Measurements from ENCODE around the gene CD69. TPM values are rescaled to one million over a fixed set of nuclear protein-coding genes. Genes with fewer than 3 reads are reported as not detected.
"Not testable (repeated sequence)": the region's sequence is repeated elsewhere in the genome, so short reads cannot be mapped to it uniquely, and the experiment has no call there.

CD69 gene
- total RNA-seq, 2 donors from 2014 or later: 126 to 158 TPM

DNA sequence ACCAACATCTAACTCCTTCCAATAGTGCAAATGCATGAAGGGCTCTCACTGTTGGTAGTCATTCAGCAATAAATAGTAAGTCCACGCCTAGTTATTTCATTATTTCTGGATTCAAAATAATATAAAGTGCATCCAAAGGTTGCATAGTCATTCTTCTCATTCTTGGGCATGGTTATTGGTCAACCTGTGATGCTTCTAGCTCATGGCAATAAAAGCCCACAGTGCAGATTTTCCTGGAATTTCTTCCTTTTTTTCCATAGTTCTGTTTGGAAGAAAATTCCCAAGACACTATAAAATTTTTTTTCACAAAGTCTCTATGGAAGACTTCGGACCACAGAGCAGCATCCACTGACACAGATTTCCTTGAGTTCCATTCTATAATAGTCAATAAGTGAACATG is 7.6 kb downstream of the CD69 start:
- Mint-ChIP-seq H3K4me3 (peak overlapping the region; percentile 79 to 100), H3K27ac (peak overlapping the region; percentile 95), H3K4me1 (ENCODE audit: low read depth) (peaks cover 58% of the 10 kb centered on the region)

DNA sequence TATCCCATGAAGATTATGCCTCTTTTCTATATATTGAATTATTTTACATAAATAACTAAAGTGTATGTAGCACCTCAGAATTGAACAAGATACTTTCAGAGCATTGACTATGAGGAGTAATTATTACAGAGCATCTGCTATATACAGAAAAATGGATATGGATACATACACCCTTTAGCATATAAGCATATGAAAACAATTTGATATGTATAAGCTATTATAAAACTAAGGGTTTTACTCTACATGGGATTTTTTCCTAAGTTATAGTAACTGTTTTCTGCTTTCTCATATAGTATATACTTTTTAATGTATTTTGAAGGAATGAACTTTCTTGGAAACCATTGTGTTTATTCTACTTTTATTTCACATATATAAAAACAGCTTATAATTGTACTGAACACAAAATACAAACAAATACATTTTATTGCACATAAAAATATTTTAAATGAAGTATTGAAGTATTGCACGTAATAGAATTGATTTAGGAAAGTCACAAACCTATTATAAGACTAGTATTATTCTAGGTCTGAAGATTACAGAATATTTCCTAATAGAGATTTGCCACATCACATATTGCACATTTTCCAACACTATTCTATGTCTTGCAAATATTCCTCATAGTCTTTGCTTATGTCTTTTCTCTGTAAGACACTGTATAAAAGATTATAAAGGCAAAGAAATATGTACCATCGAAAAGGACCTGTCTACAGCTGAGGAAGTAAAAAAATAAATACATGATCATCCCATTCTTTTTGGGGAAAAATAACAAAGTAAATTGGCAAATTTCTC is 8.4 kb downstream of the CD69 start:
- peak overlapping the region; percentile 79 to 100 for H3K4me3 Mint-ChIP-seq
- peaks cover 25 to 41% of the 10 kb centered on the region in 2 donors for H3K36me3 Mint-ChIP-seq (ENCODE audit: insufficient read depth in 2 of 2)
- no peaks in the 10 kb centered on the region for H3K9me3 Mint-ChIP-seq
- peaks cover 58% of the 10 kb centered on the region for H3K4me1 Mint-ChIP-seq (ENCODE audit: low read depth)
- ATAC-seq (replicated peaks in 1 of 2) (peak; percentile 29 to 31), DNase-seq (no peak)
- no peaks in the 10 kb centered on the region for H3K27me3 Mint-ChIP-seq (ENCODE audit: low read depth)
- H3K27ac Mint-ChIP-seq: peak overlapping the region; percentile 95

More for the DNA sequence above, 7.6 kb downstream of the CD69 start:
- H3K9me3 Mint-ChIP-seq: no peaks in the 10 kb centered on the region
- DNase-seq (no peak), ATAC-seq (replicated peaks in 1 of 2) (no peak)
- no peaks in the 10 kb centered on the region for H3K27me3 Mint-ChIP-seq (ENCODE audit: low read depth)
- H3K36me3 Mint-ChIP-seq (ENCODE audit: insufficient read depth in 2 of 2): peaks cover 29 to 48% of the 10 kb centered on the region in 2 donors

DNA sequence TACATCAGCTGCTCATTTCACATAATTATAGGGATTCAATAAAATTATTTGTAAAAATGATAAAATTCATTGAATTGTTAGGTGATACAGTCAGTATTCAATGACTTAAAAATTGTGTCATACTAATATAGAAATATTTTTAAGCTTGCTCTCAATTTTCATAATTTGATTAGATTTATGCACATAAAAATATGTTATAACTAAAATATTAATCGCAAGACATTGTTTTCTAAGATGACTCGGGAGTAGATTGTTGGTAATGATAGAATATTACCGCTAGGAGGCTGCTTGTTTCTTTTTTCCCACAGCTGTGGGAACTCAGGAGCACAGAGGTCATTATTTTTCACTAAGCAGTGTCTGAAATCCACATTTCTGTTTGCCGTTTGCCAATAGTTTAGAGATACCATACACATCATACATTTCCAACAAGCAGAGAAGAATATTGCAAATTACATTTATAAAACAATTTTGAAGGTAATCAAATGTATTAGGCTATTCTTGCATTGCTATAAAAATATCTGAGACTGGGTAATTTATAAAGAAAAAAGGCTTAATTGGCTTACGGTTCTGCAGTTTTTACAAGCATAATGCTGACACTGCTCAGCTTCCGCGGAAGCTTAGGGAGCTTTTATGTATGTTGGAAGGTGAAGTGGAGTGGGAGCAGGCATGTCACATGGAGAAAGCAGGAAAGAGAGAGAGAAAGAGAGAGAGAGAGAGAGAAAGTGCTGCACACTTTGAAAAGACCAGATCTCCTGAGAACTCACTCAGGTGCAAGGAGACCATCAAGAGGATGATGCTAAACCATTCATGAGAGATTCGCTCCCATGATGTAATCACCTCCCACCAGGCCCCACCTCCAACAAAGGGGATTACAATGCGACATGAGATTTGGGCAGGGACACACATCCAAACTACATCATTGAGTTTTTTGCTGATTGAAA is 9.2 kb downstream of the CD69 start:
- no peaks in the 10 kb centered on the region for H3K9me3 Mint-ChIP-seq
- H3K4me3 Mint-ChIP-seq: peak overlapping the region; percentile 38 to 69
- ATAC-seq (replicated peaks in 1 of 2) (peak; percentile 64 to 69), DNase-seq (peak; percentile 60 to 66)
- peaks cover 20 to 33% of the 10 kb centered on the region in 2 donors for H3K36me3 Mint-ChIP-seq (ENCODE audit: insufficient read depth in 2 of 2)
- H3K27me3 Mint-ChIP-seq (ENCODE audit: low read depth): no peaks in the 10 kb centered on the region
- peaks cover 54% of the 10 kb centered on the region for H3K4me1 Mint-ChIP-seq (ENCODE audit: low read depth)
- H3K27ac Mint-ChIP-seq: peak overlapping the region; percentile 86

DNA sequence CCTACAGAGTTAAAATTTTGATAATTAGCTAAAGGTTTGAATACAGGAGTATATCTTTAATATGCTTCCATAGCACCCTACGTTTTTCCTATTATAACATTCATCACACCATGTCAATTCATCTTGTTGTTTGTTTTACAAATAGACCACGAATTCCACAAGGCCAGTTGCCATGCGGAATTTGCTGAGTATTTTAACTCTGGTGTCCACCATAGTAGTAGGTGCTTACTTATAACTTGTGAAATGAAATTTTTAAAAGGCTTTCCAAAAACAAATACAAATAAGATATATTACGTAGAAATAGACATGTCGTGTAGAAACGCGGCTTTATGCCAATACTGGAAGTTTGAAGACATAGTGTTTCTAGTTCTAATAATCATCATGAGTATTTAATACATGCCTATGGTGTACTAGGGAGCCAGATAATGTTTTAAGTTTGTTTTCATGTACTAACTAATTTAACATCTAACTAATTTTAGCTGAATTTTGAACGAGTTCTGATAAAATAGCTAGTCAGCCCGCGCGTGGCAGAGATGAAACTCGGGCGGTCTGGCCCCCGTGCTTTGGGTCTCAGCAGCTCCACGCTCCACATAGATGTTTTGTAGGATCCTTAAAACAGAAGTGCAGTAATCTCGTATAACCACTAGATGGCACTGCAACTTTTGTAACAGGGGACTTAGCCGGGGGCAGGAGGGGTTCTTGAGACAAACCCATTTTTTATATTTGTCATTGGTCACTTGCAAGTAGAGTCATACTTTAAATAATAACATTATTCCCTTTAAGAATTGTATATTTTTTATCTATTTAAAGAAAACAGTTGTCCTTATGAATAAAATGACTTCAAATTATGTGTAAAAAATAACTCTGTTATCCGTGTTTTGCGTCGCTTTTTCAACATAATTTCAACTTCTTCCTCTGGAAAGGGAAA is 10.2 kb downstream of the CD69 start:
- peak overlapping the region; percentile 63 to 72 for H3K4me3 Mint-ChIP-seq
- H3K9me3 Mint-ChIP-seq: no peaks in the 10 kb centered on the region
- peaks cover 48% of the 10 kb centered on the region for H3K4me1 Mint-ChIP-seq (ENCODE audit: low read depth)
- peaks cover 16 to 29% of the 10 kb centered on the region in 2 donors for H3K36me3 Mint-ChIP-seq (ENCODE audit: insufficient read depth in 2 of 2)
- H3K27ac Mint-ChIP-seq: peak overlapping the region; percentile 34
- ATAC-seq (replicated peaks in 1 of 2): peak; percentile 59 to 69
- no peaks in the 10 kb centered on the region for H3K27me3 Mint-ChIP-seq (ENCODE audit: low read depth)
- peak; percentile 53 to 74 for DNase-seq

DNA sequence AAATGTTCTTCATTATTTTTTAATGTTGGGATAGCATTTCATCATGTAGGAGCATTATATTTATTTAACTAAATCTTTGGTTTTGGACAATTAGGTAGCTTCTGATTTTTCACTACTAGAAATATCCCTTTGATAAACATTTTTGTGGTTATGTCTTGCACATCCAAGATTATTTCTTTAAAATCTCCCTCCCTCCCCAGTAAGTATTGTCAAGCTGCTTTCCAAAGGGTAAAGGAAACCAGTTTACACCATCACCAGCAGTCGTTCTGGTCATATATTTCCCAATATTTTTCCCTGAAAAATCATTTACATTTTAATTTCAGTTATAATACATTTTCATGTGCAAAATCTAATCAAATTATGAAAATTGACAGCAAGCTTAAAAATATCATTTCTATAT is 11.1 kb downstream of the CD69 start:
- H3K36me3 Mint-ChIP-seq (ENCODE audit: insufficient read depth in 2 of 2): peaks cover 12 to 22% of the 10 kb centered on the region in 2 donors
- no peaks in the 10 kb centered on the region for H3K9me3 Mint-ChIP-seq
- H3K4me1 Mint-ChIP-seq (ENCODE audit: low read depth): peaks cover 47% of the 10 kb centered on the region
- no peak for DNase-seq
- ATAC-seq (replicated peaks in 1 of 2): no peak
- no peak overlapping the region for H3K4me3 Mint-ChIP-seq
- H3K27me3 Mint-ChIP-seq (ENCODE audit: low read depth): no peaks in the 10 kb centered on the region
- no peak overlapping the region for H3K27ac Mint-ChIP-seq

DNA sequence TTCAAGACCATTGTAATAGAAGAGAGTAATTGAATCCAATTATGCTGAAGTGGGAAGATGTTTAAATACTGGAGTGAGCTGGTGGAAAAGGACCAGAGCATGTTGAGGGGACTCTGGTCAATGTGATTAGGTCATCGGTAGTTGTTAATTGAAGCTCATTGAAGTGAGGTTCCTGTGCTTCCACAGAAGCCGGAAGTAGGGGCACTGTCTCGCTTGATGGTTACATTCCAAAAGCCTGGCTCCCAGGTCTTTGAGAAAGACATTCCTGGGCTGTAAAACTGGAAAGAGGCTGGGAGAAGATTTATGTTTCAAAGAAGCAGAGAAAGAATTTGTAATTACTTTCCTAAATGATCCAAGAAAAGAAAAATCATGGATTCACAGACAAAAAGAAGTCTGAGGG is 15.5 kb downstream of the CD69 start:
- Mint-ChIP-seq H3K9me3 (peaks cover 0 to 3% of the 10 kb centered on the region in 2 donors), H3K4me1 (ENCODE audit: low read depth) (peaks cover 49% of the 10 kb centered on the region), H3K36me3 (ENCODE audit: insufficient read depth in 2 of 2) (peaks cover 4 to 6% of the 10 kb centered on the region in 2 donors), H3K4me3 (peak overlapping the region in 1 of 2 donors; percentile 19), H3K27ac (no peak overlapping the region), H3K27me3 (ENCODE audit: low read depth) (no peaks in the 10 kb centered on the region)
- DNase-seq (no peak), ATAC-seq (replicated peaks in 1 of 2) (no peak)

DNA sequence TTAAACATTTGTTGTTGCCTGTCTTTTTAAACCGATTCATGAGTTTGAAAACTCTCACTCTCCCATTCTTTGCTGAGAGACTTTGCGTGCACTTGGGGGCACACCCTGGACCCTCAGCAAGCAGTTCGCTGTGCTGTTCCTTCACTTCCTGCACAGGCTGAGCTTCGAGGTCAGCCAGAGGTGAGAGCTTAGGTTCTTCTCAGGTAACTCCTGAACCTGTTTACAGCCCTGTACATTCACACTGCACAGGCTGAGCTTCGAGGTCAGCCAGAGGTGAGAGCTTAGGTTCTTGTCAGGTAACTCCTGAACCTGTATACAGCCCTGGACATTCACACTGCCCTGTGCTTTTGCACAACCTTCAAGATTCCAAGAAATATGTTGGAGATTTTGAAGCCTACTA is 18.0 kb downstream of the CD69 start:
- Mint-ChIP-seq H3K27ac (peak overlapping the region; percentile 94), H3K9me3 (peaks cover 0 to 3% of the 10 kb centered on the region in 2 donors), H3K27me3 (ENCODE audit: low read depth) (no peaks in the 10 kb centered on the region), H3K4me3 (peak overlapping the region; percentile 85 to 89), H3K4me1 (ENCODE audit: low read depth) (peaks cover 60% of the 10 kb centered on the region), H3K36me3 (ENCODE audit: insufficient read depth in 2 of 2) (peaks cover 11 to 14% of the 10 kb centered on the region in 2 donors)
- ATAC-seq (replicated peaks in 1 of 2) (peak; percentile 29), DNase-seq (no peak)

DNA sequence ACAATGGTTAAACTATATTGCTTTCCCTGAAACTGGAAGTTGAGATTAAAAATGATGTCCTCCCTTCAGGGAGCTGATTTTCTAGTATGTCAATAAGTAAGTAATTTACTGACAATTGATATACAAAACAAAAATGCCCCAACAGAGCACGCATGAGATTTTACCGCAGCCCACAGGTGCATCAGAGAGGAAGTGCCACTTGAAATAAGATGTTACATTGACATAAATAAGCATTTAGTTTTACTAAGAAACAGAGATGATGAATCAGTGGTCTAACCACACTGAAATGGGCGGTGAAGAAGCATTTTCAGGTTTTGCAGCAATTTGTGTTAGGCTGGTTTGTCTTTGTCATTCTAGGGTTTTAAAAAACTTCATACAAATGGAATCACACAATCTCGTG is 19.0 kb downstream of the CD69 start:
- peaks cover 69% of the 10 kb centered on the region for H3K4me1 Mint-ChIP-seq (ENCODE audit: low read depth)
- peak; percentile 88 to 92 for ATAC-seq (replicated peaks in 1 of 2)

DNA sequence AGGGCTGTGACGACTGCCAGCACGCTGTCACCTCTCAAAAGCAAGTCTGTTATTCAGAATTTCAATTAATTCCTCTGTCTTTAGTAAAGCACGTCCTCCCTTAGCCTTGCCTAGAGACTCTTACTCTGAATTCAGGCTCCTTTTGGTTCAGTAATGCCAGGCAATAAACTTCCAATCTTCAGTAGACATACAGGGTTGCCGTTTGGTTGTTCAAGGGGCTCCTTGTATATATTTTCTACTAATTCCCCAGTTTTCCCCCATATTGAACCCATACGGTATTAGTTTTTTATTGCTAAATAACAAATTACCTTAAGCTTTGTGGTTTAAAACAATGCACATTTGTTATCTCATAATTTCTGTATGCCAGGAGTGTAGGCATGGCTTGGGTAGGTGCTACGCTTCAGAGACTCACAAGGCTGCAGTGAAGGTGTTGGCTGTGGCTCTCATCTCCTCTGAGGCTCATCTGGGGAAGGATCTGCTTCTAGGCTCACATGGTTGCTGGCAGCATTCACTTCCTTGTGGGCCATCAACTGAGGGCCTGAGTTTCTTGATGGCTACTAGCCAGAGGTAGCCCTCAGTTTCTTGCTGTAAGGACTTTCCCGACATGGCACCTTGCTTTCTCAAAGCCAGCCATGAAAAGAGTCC is 20.5 kb downstream of the CD69 start:
- H3K4me1 Mint-ChIP-seq (ENCODE audit: low read depth): peaks cover 75% of the 10 kb centered on the region
- peak overlapping the region; percentile 78 for H3K27ac Mint-ChIP-seq
- H3K27me3 Mint-ChIP-seq (ENCODE audit: low read depth): no peaks in the 10 kb centered on the region
- no peak for ATAC-seq (replicated peaks in 1 of 2)
- H3K36me3 Mint-ChIP-seq (ENCODE audit: insufficient read depth in 2 of 2): peaks cover 11 to 14% of the 10 kb centered on the region in 2 donors
- H3K4me3 Mint-ChIP-seq: peak overlapping the region; percentile 44 to 68
- no peak for DNase-seq
- peaks cover 0 to 5% of the 10 kb centered on the region in 2 donors for H3K9me3 Mint-ChIP-seq

More for the DNA sequence above, 19.0 kb downstream of the CD69 start:
- peaks cover 0 to 3% of the 10 kb centered on the region in 2 donors for H3K9me3 Mint-ChIP-seq
- peak; percentile 79 to 83 for DNase-seq
- peak overlapping the region; percentile 85 to 89 for H3K4me3 Mint-ChIP-seq
- peaks cover 11 to 14% of the 10 kb centered on the region in 2 donors for H3K36me3 Mint-ChIP-seq (ENCODE audit: insufficient read depth in 2 of 2)
- H3K27ac Mint-ChIP-seq: peak overlapping the region; percentile 81
- no peaks in the 10 kb centered on the region for H3K27me3 Mint-ChIP-seq (ENCODE audit: low read depth)

DNA sequence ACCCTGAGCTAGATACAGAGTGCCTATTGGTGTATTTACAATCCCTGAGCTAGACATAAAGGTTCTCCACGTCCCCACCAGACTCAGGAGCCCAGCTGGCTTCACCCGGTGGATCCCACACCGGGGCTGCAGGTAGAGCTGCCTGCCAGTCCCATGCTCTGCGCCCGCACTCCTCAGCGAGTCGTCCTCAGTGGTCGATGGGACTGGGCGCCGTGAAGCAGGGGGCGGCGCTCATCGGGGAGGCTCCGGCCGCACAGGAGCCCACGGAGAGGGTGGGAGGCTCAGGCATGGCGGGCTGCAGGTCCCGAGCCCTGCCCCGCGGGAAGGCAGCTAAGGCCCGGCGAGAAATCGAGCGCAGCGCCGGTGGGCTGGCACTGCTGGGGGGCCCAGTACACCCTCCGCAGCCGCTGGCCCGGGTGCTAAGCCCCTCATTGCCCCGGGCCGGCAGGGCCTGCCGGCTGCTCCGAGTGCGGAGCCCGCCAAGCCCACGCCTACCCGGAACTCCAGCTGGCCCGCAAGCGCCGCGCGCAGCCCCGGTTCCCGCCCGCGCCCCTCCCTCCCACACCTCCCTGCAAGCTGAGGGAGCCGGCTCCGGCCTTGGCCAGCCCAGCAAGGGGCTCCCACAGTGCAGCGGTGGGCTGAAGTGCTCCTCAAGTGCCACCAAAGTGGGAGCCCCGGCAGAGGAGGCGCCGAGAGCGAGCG is 21.1 kb downstream of the CD69 start:
- DNase-seq; H3K27ac Mint-ChIP-seq; H3K9me3 Mint-ChIP-seq; ATAC-seq (replicated peaks in 1 of 2); H3K27me3 Mint-ChIP-seq (ENCODE audit: low read depth): not testable (repeated sequence)
- Mint-ChIP-seq H3K4me1 (ENCODE audit: low read depth) (peaks cover 68% of the 10 kb centered on the region), H3K4me3 (peak overlapping the region in 1 of 2 donors; percentile 68), H3K36me3 (ENCODE audit: insufficient read depth in 2 of 2) (peaks cover 11 to 14% of the 10 kb centered on the region in 2 donors)

DNA sequence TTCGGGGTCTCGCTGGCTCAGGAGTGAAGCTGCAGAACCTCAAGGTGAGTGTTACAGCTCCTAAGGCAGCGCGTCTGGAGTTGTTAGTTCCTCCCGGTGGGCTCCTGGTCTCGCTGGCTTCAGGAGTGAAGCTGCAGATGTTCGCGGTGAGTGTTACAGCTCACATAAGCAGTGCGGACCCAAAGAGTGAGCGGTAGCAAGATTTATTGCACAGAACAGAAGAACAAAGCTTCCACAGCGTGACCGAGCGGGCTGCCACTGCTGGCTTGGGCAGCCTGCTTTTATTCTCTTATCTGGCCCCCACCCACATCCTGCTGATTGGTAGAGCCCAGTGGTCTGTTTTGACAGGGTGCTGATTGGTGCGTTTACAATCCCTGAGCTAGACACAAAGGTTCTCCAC is 21.8 kb downstream of the CD69 start:
- H3K27ac Mint-ChIP-seq; DNase-seq; ATAC-seq (replicated peaks in 1 of 2); H3K9me3 Mint-ChIP-seq; H3K27me3 Mint-ChIP-seq (ENCODE audit: low read depth): not testable (repeated sequence)
- peaks cover 11 to 14% of the 10 kb centered on the region in 2 donors for H3K36me3 Mint-ChIP-seq (ENCODE audit: insufficient read depth in 2 of 2)
- H3K4me3 Mint-ChIP-seq: peak overlapping the region; percentile 61 to 70
- peaks cover 63% of the 10 kb centered on the region for H3K4me1 Mint-ChIP-seq (ENCODE audit: low read depth)
